ENCODE data around the gene MCM3.

Gene MCM3

DNA sequence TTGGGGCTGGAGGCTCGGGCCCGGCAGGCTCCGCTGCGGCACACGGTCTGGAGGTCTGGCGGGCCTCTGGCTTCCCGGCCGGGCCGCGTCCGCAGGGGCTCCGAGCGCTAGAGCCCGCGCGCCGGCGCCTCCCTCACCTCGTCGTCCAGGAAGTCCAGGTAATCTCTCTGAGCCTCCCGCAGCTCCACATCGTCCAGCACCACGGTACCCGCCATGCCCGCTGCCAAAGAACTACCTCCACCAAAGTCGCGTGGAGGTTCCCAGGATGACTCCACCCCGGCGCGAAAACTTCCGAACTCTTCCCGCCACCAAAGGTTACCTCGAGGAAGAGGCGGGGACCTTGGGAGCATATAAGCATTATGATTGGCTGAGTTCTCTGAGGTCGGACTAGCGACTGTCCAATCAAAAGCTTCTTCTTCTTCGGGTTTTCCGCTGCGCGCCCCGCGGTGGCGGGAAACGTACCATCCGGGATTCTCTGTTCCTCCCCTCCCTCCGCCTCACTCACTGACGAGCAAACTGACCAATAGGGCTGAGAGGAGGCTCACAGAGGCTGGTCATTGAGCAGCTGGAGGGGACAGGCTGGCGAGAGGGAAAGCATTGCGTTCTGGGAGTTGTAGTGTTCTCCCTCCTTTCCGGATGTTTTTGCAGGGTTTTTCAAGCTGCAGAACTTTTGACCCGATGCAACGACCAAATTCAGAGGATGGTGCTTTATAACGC lies at the start of gene MCM3:
TSS of gene MCM3 (minus strand) at position 283 of the 717 bp plus-strand sequence. CDS start at position 215, 68 bp downstream.
- DNase-seq (ENCODE audit: low spot score) = peak; percentile 100

DNA sequence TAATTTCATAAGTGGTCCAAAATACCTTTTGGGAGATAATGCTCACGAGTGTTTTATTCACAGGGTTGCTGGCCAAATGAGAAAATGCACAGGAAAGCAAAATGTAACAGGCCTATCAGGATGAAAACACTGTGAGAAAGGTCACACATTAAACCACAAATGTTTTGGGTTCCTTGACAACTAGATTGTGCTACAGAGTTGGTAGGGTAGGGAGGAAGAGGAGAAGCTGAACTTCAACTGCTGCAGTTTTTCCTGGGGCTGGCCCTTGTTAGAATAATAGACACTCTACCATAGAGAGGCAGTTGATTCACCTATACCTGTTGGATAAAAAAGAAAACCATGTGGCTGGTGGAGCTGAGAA lies 49.3 kb upstream of the MCM3 start:
- DNase-seq (ENCODE audit: low spot score) = peak; percentile 20

DNA sequence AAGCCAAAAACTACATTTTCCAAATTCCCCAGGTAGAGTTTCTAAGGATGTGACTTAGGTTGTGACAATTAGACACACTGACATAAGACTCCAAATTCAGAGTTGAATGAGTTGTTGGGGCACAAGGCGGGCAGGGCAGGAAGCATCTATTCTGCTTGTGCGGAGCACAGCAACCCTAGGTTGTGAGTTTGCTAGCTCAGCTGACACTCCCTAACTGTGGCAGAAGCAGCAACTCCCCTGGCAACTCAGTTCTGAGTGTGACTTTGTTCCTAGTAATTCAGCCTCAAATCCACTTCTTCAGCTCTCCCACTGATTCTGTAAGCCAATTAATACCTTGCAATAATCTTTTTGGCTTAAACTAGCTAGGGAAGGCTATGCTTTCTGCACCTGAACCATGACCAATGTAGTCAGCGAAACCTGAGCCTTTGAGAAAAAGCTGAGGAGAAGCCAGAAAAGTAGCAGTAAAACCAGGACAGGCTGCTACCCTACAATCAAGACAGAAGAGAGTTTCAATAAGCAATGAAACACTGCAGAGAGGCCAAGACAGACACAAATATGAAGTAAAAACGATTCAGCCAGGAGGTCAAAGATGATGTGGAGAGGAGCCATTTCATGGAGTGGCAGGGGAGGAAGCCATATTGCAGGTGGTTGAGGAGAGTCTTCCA lies 47.4 kb upstream of the MCM3 start:
- DNase-seq (ENCODE audit: low spot score) = no peak

DNA sequence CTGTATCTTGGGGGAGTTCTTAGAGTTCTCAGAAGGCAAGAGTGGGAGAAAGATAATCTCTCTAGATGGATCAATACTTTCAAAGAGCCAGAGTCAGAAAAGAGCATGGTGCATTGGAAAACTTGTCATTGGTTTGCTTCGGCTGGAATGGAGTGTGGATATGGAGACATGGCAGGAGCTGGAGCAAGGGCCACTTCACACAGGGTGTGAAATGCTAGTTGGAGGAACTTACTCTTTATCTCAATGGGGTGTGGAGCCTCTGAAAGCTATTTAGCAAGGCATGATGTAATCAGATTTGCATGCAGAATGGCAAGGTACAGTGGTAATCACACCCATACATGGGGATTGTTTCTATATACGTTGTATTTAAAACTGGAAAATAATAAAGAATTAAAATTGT lies 45.9 kb upstream of the MCM3 start:
- no peak for DNase-seq (ENCODE audit: low spot score)

DNA sequence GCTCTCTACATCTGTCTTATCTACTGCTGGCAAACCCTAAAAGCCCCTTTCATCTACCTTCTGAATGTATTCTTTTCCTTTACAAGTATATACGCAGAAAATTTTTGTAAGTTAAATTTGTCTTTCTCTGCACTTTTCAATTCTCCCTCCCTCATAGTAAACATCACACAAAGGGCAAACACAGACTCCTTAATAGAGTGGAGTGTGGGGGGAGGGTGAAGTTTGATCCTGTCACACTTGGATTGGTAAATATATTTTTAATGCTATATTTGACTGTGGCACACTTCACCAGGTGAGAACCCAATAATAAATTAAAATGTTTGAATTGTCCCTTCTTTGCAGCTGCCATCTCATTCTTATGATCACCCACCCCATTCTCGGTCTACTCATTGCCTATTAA lies 44.2 kb upstream of the MCM3 start:
- DNase-seq (ENCODE audit: low spot score) = no peak

DNA sequence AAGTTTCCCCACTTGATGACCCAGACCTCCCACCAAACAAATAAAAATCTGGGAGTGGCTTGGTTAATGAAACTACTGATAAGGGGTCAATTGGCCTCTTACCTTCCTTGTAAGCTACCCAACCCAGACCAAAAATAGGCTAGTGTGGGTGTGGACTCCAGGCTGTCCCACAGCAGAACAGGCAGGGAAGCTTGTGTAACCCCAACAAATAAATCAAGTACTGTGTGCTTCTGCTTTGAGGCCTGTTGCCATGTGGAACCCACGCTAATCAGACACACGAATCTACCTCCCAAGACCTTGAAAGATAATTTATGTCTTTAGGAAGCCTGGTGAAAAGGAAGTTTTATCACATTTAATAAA lies 43.7 kb upstream of the MCM3 start:
- DNase-seq (ENCODE audit: low spot score) = no peak

DNA sequence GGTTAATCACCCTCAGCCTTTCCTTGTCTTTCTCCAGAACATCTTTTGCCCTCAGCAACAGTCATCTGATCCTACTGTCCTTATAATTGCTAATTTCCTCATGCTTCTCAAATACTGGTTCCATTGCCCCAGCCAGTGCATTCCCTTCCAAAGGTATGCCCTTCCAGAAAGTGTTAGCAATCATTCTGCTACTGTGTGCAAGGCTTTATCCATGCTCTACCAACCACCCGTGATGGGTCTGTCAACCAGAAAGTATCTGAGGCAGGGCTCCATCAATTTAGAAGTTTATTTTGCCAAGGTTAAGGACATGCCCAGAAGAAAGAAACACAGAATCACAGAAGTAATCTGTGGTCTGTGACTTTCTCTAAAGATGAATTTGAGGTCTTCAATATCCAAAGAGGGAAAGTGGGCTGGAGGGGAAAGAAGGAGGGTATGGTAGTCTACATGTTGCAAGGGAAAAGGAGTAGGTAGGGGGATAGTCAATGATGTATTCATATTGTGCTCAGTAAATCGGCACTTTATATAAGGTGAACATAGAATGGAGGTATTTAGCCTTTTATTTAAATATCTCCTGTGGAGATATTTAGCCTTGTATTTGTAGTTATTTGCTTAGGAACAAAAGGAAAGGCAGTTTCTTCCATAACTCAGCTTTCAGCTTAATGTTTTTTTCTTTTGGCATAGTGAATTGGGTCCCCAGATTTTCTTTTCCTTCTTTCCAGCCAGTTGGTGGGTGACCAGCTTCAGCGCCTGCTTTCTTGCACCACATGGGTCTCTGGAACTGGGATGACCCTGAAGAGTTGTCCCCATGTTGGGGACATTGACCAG lies 42.2 kb upstream of the MCM3 start:
- no peak for DNase-seq (ENCODE audit: low spot score)

DNA sequence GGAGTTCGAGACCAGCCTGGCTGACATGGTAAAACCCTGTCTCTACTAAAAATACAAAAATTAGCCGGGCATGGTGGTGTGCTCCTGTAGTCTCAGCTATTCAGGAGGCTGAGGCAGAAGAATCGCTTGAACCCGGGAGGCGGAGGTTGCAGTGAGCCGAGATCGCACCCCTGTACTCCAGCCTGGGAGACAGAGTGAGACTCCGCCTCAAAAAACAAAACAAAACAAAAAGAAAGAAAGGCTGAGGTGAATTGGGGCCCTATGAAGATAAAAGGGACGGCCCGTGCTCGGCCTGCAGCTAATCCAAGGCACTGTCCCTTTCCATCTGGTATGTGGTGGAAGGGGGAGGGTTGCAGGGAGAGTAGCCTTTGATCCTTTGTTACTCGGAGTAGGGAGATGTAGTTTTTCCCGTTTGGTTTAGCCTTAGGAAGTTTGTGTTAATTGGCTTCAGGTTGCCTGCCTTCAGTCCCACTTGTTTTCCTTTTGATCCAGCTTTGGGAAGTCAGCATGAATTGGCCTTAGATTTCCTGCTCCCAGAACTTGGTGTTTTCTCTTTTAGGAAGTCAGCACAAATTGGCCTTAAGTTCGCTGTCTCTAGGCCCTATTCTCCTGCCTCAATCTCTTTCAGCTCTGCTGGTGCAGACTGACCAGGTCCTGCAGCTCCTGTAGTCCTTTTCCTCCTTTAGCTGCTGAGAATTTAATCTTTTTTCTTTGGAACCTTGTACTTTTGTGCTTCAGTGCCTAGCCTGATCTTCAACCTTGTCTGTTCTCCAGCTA lies 41.3 kb upstream of the MCM3 start:
- DNase-seq (ENCODE audit: low spot score) = no peak

DNA sequence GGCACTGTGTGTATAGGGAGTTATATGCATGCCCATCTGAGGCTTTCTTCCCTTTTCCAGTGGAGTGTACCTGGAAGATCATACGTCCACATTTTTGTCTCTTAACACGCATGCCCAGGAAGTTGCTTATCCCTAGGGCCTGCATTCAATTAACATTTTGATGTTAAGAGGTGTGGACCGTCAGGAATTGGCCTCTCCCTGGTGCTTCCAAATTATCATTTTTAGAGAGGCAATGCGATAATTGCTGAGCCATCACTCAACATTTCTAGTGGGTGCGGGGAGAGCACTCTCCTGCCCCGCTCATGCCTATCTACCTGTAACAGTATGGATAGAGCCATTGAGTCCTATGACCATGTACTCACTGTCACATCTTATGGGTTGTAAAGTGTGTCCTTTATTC lies 39.6 kb upstream of the MCM3 start:
- no peak for DNase-seq (ENCODE audit: low spot score)

DNA sequence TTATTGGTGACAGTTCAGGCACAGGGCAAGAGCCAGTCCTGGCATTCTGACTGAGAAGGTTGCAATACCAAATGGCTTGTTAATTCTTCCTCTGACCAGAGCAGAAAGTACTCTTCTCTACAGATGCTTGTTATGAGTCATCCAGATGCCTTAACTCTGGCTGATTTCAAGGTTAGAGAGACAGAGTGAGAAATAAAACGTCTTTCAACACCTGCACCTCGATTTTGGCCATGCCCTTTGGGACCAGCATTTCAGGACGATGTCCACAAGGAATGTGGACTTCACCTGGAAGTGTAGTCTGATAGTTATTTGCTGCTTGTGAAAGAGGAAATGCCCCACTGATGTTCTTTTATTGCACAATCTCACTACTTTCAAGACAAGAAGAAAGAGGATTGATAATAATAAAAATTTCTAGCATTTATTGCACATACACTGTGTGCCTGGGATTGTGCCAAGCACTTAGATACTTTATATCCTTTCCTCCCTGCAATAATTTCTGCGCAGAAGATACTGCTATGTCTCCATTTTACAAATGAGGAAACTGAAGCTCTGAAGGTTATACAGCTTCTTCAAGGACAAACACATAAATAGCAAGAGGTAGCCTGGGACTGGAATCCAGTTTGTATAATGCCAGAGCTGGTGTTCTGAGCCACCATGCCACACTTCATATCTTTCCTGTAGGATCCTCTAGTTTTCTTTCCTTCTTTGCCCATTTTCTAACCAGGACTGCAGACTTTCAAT lies 33.5 kb upstream of the MCM3 start:
- DNase-seq (ENCODE audit: low spot score) = peak; percentile 62

DNA sequence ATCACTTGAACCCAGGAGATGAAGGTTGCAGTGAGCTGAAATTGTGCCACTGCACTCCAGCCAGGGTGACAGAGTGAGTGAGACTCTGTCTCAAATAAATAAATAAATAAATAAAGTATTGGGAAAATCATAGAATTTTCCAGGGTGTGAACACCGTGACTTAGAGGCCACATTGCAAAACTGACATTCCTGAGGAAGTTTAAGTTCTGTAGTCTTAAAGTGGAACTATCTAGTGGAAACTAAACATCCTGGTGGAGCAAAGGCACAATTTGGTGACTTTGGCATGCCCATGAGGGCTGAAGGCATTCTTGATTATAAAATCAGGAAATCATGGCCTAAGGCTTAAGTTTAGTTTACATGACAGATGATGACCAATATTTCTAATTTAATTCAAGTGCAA lies 32.7 kb upstream of the MCM3 start:
- no peak for DNase-seq (ENCODE audit: low spot score)

DNA sequence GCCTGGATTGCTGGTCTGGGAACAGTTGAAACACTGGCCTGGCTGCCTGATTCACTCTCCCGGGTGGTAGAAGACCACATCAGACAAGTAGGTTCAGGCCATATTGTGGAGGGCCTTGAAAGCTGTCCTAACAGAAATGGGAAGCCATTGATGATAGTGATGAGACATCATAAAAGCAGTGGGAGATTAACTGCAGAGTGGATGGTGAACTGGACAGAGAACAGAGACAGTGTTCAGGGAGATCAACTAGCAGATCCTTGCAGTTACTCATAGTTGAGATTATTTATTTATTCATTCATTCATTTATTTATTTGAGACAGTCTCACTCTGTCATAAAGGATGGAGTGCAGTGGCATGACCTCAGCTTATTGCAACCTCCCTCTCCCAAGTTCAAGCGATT lies 30.2 kb upstream of the MCM3 start:
- DNase-seq (ENCODE audit: low spot score) = no peak

DNA sequence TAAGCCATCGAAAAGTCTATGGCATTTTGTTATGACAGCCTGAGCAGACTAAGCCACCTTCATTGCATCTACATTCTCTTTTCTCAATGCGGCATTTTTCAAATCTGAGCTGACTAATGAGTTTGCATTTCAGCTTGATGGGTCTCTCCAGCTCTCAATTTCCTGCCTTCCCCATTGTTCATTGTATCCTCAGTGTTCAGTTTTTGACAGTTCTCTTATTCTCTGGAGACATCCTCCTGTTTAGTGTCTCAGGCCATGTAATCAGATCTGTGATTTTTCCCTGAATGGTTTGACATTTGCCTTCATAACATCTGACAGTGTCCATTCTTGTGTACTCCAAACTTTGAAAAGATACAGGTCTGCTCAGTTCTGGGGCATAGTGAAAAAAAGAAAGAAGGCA lies 27.9 kb upstream of the MCM3 start:
- DNase-seq (ENCODE audit: low spot score) = no peak

DNA sequence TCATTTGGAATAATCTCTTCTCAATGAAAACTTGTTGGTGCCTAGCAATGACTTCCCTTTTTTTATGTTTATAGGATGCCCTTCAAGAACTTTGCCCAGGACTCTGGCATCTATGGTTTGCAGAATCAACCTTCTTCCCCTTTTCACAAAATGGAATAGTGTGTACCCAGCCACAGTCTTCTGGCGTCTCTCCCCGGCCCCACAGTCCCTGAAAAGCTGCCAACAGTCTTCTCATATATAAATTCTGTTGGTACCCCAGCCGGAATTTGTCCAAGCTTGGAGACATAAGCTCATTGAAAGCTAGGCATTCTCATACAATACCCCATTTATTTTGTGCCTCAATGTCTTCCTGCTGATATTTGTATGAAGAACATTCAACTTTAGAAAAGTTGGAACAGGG lies 26.4 kb upstream of the MCM3 start:
- no peak for DNase-seq (ENCODE audit: low spot score)

DNA sequence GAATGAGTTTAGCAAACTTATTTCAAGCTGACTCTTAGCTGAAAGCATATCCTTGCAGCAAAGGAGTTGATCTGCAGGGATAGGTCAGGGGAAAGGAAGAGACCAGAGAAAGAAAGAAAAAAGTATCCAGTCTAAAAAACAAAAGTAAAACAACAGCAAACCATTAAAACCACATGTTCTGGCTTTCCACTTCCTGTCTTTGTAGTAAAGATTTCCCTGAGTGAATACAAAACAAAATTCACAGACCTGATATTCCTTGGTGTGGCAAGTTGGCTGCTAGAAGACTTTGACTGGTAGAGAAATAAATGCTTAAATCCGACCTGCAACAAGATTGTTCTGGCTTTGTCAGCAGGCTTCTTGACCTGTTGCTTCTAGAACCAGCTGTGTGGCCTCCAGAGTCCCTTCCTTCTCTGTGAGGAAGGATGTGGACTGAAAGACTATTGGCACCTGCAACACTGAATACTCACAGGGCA lies 23.4 kb upstream of the MCM3 start:
- no peak for DNase-seq (ENCODE audit: low spot score)

DNA sequence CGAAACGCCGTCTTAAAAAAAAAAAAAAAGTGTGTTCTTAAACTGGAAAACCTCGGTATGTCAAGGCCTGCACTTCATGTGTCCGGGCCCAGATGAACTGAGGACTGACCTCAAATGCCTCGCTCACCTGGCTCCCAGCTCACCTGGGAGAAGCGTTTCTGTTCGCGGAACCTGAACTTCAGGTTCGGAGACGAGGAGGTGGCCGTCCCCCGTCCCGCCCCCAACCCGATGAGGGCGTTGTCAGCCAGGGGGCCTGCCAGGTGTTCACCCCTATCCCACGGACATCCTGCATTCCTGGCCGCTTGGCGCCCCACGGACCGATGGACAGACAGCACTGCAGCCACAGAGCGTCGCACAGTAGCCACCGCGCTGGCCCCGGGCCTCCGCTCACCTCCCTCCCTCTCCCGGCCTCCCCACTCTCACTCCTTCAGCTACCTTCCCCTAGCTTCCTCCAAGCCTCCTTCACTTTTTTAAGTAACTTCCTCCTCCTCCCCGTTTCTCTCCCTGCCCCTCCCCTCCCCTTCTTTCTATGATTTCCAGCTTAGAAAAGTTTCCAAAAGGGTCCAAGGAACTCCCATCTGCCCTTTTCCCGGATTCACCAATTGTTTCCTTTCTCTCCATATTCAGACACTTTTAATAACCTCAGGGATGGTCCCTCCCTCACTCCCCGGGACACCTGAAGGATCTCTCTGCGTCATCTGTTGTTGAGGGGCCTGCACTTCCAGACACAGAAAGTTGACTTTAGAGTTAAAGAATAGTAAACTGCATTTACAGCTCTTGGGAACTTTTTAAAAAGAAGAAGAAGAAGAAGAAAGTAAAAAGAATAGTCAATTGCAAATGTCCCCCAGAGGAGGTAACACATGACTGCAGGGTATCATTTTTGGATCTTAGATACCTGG lies 22.7 kb upstream of the MCM3 start:
- DNase-seq (ENCODE audit: low spot score) = no peak

DNA sequence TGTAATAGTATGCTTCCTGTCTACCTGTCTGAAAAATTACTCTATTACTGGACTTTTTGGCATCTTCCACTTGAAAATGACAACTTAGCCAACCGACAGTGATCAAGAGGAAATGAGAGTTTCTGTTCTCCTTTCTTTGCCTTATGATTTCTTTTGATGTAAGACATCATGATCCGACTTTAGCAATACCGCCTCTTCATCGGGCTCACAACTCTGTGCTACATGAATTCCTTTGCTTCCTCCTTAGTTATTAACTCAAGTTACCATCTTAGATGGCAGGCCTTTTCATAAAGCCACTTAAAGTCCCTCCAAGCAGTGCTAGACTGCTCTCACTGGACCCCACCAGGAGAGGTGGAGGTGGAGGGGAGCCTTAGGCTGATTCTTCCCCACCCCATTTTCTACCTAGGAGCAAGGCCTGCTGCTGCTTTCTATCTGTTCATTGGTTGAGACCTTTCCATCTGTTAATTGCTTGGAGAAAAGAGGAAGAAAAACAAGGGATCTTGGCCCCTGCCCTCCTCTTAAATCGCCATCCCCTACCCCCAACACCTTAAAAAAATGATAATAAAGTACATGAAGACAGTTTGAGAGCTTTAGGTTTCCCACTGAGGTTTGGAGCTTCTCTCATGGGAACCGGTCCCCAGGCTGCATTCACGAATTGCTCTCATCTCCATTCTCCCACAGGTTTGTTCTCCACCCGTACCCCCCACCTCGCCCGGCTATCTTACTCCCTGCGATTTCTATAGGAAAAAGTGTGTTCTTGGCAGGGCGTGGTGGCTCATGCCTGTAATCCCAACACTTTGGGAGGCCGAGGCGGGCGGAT lies 21.6 kb upstream of the MCM3 start:
- DNase-seq (ENCODE audit: low spot score) = no peak

DNA sequence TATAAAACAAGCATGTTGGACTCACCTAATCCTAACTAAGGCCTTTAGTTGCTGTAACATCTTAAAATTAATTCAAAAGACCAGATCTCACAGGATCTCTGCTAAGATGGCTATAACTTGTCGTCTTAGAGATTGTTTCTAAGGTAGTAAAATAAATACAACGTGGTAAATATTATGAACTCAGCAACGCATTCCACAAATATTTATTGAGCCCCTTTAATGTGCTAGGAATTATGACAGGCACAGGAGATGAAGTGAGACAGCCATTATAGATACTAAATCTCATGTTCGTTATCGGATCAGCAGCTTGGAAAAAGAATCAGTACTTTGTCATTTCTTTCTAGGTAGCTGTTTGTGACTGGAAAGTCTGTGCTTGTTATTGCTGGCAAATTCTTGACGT lies 20.9 kb upstream of the MCM3 start:
- DNase-seq (ENCODE audit: low spot score) = no peak

DNA sequence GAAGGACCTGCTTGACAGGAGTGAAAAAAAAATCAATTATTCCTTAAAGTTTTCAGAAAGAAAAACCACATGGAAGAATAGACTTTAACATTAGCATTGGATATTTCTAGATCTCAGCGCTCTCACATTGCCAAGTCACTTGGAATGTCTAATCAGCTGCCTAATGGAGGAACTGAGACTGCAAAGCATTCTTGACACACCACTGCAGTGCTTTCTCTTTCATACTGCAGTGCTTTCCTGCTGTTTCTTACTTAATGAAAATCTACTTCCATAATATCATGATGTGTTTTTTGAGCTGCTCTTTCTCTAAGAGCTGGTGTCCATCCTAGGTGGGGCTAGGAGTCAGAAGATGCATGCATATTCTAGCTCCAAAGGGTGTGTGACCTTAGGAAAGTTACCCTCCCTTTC lies 20.4 kb upstream of the MCM3 start:
- DNase-seq (ENCODE audit: low spot score) = no peak

DNA sequence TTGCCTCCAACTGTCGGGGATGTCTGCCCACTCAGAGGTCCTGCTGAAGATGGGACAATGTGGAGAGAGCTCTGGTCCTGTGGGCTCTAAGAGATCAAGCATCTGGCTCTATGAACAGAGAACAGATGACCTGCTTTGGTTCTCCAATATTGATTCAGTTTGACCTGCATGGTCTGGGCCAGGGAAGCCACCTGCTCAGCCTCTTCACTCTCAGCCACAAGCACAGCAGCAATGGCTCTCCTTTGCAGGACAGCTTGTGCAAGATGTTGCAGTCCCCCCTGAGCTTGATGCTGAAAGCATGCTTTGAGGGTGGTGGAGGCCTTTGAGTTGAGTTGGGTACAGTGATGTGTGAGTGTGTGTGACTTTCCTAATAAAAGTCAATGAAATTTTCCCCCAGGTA lies 18.6 kb upstream of the MCM3 start:
- no peak for DNase-seq (ENCODE audit: low spot score)
